K562 (cell line): ENCODE results near the gene CHST15. TPM values are rescaled to one million over a fixed set of nuclear protein-coding genes. Genes with fewer than 3 reads are reported as not detected.

Source experiments
- ATAC-seq: fragments of 200-7000 bp; cut with Tn5 transposase; 3 replicates; pipeline ENCODE4 v1.9.1; 2020; ENCODE audit warnings: moderate library complexity
- BruUV-seq: library from RNA; stranded (reverse); fragments of 400-500 nt; replicated peaks from 2 replicates; lab custom pipeline; 2021; lab: Mats Ljungman, UMichigan
- CTCF ChIA-PET: fragments of 300-600 bp; formaldehyde crosslinking; extraction: SDS; loops from one replicate; lab custom pipeline; 2021; ENCODE audit warnings: low intra/inter-chr PET ratio; lab: Yijun Ruan, JAX
- POLR2A ChIA-PET: fragments of 300-600, 350-650 bp; sonication (Branson Sonifier 250); formaldehyde crosslinking; extraction: SDS; loops from one replicate; lab custom pipeline; 2021; ENCODE audit warnings: antibody characterized with exemption, inconsistent platforms; lab: Yijun Ruan, JAX
- DNase-seq, 4 experiments: peaks; one replicate each; pipeline versions ENCODE4 v3.0.0 to v3.0.0-alpha.2; 2011 to 2018; ENCODE audit warnings: low spot score in 3 of 4, mixed read lengths in 3 of 4; ENCODE audit errors: extremely low read depth in 1 of 4
- FAIRE-seq: peaks from 2 replicates; lab custom pipeline; 2011; peaks lifted over from hg19 to GRCh38; lab: Jason Lieb, UNC
- H2AFZ ChIP-seq: 2 replicates; pipeline ENCODE4 v1.6.0; 2011; ENCODE audit warnings: low read depth, low read length, control low read depth, inconsistent platforms
- H3K27ac ChIP-seq: fragments of 200-600 bp; 3 replicates; pipeline ENCODE4 v1.8.0; 2011; ENCODE audit warnings: low read depth, mild to moderate bottlenecking, control low read depth, inconsistent platforms, low read length, moderate library complexity, mixed read lengths; ENCODE audit errors: extremely low read depth
- H3K27me3 ChIP-seq, 2 experiments: fragments of 300-600 bp in 1 of 2; 2 replicates in 1 of 2; 3 replicates in 1 of 2; pipeline versions ENCODE4 v1.6.0 to v1.8.0; 2011; ENCODE audit warnings: inconsistent platforms in 2 of 2, low read length in 2 of 2, mild to moderate bottlenecking in 1 of 2, mixed read lengths in 1 of 2, moderate library complexity in 1 of 2; ENCODE audit not compliant: control insufficient read depth in 2 of 2, insufficient read depth in 2 of 2
- H3K36me3 ChIP-seq: fragments of 300-600 bp; 3 replicates; pipeline ENCODE4 v1.8.0; 2011; ENCODE audit warnings: mild to moderate bottlenecking, low read length, inconsistent platforms; ENCODE audit not compliant: control insufficient read depth, insufficient read depth
- H3K4me1 ChIP-seq, 2 experiments: fragments of 200-600 bp in 1 of 2; replicated peaks in 1 of 2; 2 replicates in 1 of 2; 3 replicates in 1 of 2; pipeline versions ENCODE4 v1.5.1 to v1.8.0; 2011; ENCODE audit warnings: inconsistent platforms in 2 of 2, low read length in 2 of 2, mild to moderate bottlenecking in 1 of 2, mixed read lengths in 1 of 2, moderate library complexity in 1 of 2; ENCODE audit not compliant: control insufficient read depth in 2 of 2, insufficient read depth in 2 of 2
- H3K4me2 ChIP-seq: 2 replicates; pipeline ENCODE4 v1.6.1; 2011; ENCODE audit warnings: low read length, control low read depth, inconsistent platforms, mixed read lengths; ENCODE audit not compliant: insufficient read depth
- H3K4me3 ChIP-seq: fragments of 200-600 bp; sonication (generic), shearing (Covaris generic); 2 replicates; pipeline ENCODE4 v1.5.1; 2016; ENCODE audit warnings: control low read depth, inconsistent platforms
- H3K79me2 ChIP-seq: fragments of 200-600 bp; 3 replicates; pipeline ENCODE4 v1.8.0; 2011; ENCODE audit warnings: low read length, inconsistent platforms; ENCODE audit not compliant: control insufficient read depth, insufficient read depth
- H3K9ac ChIP-seq, 2 experiments: 2 replicates each; pipeline versions ENCODE4 v1.6.0 to v1.6.1; 2011; ENCODE audit warnings: low read depth in 2 of 2, low read length in 2 of 2, control low read depth in 1 of 2, inconsistent platforms in 1 of 2, mild to moderate bottlenecking in 1 of 2, mixed read lengths in 1 of 2; ENCODE audit not compliant: insufficient read depth in 1 of 2
- H3K9me1 ChIP-seq: one replicate; pipeline ENCODE4 v1.6.0; 2011; ENCODE audit warnings: inconsistent platforms, mild to moderate bottlenecking, low read length, moderate library complexity; ENCODE audit not compliant: control insufficient read depth, insufficient read depth
- H3K9me3 ChIP-seq: replicated peaks from 2 replicates; pipeline ENCODE4 v1.5.1; 2011; ENCODE audit warnings: low read depth, low read length, inconsistent platforms; ENCODE audit not compliant: control insufficient read depth, insufficient read depth
- H4K20me1 ChIP-seq: replicated peaks from 2 replicates; pipeline ENCODE4 v1.6.1; 2011; ENCODE audit warnings: low read length, inconsistent platforms, mixed read lengths; ENCODE audit not compliant: control insufficient read depth, insufficient read depth
- CXXC5 ChIP-seq: fragments of 250-450 bp; sonication (Bioruptor Pico); IDR thresholded peaks from 2 replicates; pipeline ENCODE4 v1.8.0; 2022; ENCODE audit warnings: inconsistent platforms, mild to moderate bottlenecking, moderate library complexity
- PTRF ChIP-seq: fragments of 450-650 bp; IDR thresholded peaks from 2 replicates; pipeline ENCODE4 v1.6.1; 2016; ENCODE audit warnings: mild to moderate bottlenecking, missing genetic modification characterization, missing compliant biosample characterization
- SRSF3 ChIP-seq: fragments of 200-400 bp; formaldehyde crosslinking; IDR thresholded peaks from 2 replicates; pipeline ENCODE4 v1.6.1; 2016; ENCODE audit warnings: mild to moderate bottlenecking, low read length, moderate library complexity; ENCODE audit not compliant: insufficient read depth
- TEAD4 ChIP-seq, 2 experiments: sonication (generic) in 1 of 2; formaldehyde crosslinking in 1 of 2; IDR thresholded peaks; 2 replicates each; pipeline versions ENCODE4 v1.6.1 to v1.8.0; 2012 to 2022; ENCODE audit warnings: borderline replicate concordance in 1 of 2, inconsistent platforms in 1 of 2, low read length in 1 of 2, mild to moderate bottlenecking in 1 of 2, missing genetic modification reagents in 1 of 2
- XRCC5 ChIP-seq: fragments of 200-400 bp; formaldehyde crosslinking; IDR thresholded peaks from 2 replicates; pipeline ENCODE4 v1.6.1; 2017; ENCODE audit warnings: low read depth, mild to moderate bottlenecking, low read length
- ZNF699 ChIP-seq: fragments of 250-450 bp; sonication (Bioruptor Pico); IDR thresholded peaks from 2 replicates; pipeline ENCODE4 v1.8.0; 2021; ENCODE audit warnings: mild to moderate bottlenecking, moderate library complexity; ENCODE audit not compliant: insufficient replicate concordance
- WGBS: fragments of 100-300 bp; shearing (Covaris generic); methylation state at CpG from one replicate; pipeline ENCODE4 v1.1.6; 2016; ENCODE audit warnings: low coverage, mixed read lengths; ENCODE audit not compliant: insufficient coverage; ENCODE audit errors: missing lambda C conversion rate; 5-methylcytosine and 5-hydroxymethylcytosine counted together
- in situ Hi-C: fragments of 300-500 bp; cut with MboI; formaldehyde crosslinking; loops from 4 replicates; pipeline ENCODE4 v1.15.0; 2018; ENCODE audit warnings: inconsistent platforms, mixed read lengths
- intact Hi-C: fragments of 100-400 bp; cut with micrococcal nuclease; formaldehyde crosslinking; loops from 2 replicates; pipeline ENCODE4 v1.14.2; 2022
- polyA plus RNA-seq, 8 experiments: library from polyadenylated mRNA; depleted of rRNA in 4 of 8; stranded (reverse) in 5 of 8; unstranded in 3 of 8; fragments of >200 nt; fragmentation: Nextera tagmentation in 2 of 8; fragmentation: Illumina TruSeq in 1 of 8; extraction: Ambion mirVana in 2 of 8; extraction: Trizol in 1 of 8; gene quantifications; 2 replicates each; pipeline versions ENCODE4 v1.2.1 to v1.2.3, GENCODE V29; 2011 to 2014; ENCODE audit warnings: inconsistent platforms in 1 of 8, missing spikeins in 1 of 8
- total RNA-seq, 7 experiments: library from RNA; depleted of rRNA in 6 of 7; stranded (reverse); fragments of >200 nt in 6 of 7; fragmentation: Illumina TruSeq in 2 of 7; extraction: Trizol in 2 of 7; gene quantifications; 2 replicates each; pipeline versions ENCODE4 v1.2.1 to v1.2.3, GENCODE V29; 2011 to 2021; ENCODE audit warnings: low replicate concordance in 1 of 7
- TF ChIP-seq, protein P1 (sequence below): fragments of 200-600 bp; sonication (generic); IDR thresholded peaks from one replicate; pipeline ENCODE4 v1.6.1; 2012; ENCODE audit warnings: mild to moderate bottlenecking, low read depth, low read length, inconsistent platforms
- TF ChIP-seq, protein P2 (sequence below): fragments of 250-450 bp; sonication (Bioruptor Pico); IDR thresholded peaks from 2 replicates; pipeline ENCODE4 v1.5.0; 2021

CHST15 gene
- total and polyA plus RNA-seq, 9 of the 15 experiments (the other 6 are each of a cell fraction or from before 2014, with no cell fraction given) = 0.04 to 0.16 (median 0.08) TPM

GRCh38 chr10:124032087-124032935 is 61.1 kb downstream of the CHST15 start:
- Histone ChIP-seq H3K4me3 (no peak overlapping the region), H3K79me2 (no peaks in the 10 kb centered on the region), H3K9me3 (no peaks in the 10 kb centered on the region), H3K27me3 (peaks cover 7 to 32% of the 10 kb centered on the region in 2 experiments; a peak in 4 of 5 replicates), H3K27ac (no peak overlapping the region), H3K9me1 (no peaks in the 10 kb centered on the region), H3K4me1 (peaks cover 8 to 12% of the 10 kb centered on the region in 2 experiments; a peak in 4 of 5 replicates), H4K20me1 (no peaks in the 10 kb centered on the region), H3K4me2 (no peak overlapping the region), H3K36me3 (no peaks in the 10 kb centered on the region), H3K9ac (no peak overlapping the region), H2AFZ (no peak overlapping the region)
- ChIA-PET CTCF (no interaction called here), POLR2A (no interaction called here)
- DNase-seq = no peak
- 0% methylated on average over 8 of the region's 8 CpGs for WGBS
- no peak for FAIRE-seq
- intact Hi-C loops = no loop called here
- BruUV-seq = no TSS peak
- in situ Hi-C loops = no loop called here
- ATAC-seq = no peak
- TF ChIP-seq, protein P1, sequence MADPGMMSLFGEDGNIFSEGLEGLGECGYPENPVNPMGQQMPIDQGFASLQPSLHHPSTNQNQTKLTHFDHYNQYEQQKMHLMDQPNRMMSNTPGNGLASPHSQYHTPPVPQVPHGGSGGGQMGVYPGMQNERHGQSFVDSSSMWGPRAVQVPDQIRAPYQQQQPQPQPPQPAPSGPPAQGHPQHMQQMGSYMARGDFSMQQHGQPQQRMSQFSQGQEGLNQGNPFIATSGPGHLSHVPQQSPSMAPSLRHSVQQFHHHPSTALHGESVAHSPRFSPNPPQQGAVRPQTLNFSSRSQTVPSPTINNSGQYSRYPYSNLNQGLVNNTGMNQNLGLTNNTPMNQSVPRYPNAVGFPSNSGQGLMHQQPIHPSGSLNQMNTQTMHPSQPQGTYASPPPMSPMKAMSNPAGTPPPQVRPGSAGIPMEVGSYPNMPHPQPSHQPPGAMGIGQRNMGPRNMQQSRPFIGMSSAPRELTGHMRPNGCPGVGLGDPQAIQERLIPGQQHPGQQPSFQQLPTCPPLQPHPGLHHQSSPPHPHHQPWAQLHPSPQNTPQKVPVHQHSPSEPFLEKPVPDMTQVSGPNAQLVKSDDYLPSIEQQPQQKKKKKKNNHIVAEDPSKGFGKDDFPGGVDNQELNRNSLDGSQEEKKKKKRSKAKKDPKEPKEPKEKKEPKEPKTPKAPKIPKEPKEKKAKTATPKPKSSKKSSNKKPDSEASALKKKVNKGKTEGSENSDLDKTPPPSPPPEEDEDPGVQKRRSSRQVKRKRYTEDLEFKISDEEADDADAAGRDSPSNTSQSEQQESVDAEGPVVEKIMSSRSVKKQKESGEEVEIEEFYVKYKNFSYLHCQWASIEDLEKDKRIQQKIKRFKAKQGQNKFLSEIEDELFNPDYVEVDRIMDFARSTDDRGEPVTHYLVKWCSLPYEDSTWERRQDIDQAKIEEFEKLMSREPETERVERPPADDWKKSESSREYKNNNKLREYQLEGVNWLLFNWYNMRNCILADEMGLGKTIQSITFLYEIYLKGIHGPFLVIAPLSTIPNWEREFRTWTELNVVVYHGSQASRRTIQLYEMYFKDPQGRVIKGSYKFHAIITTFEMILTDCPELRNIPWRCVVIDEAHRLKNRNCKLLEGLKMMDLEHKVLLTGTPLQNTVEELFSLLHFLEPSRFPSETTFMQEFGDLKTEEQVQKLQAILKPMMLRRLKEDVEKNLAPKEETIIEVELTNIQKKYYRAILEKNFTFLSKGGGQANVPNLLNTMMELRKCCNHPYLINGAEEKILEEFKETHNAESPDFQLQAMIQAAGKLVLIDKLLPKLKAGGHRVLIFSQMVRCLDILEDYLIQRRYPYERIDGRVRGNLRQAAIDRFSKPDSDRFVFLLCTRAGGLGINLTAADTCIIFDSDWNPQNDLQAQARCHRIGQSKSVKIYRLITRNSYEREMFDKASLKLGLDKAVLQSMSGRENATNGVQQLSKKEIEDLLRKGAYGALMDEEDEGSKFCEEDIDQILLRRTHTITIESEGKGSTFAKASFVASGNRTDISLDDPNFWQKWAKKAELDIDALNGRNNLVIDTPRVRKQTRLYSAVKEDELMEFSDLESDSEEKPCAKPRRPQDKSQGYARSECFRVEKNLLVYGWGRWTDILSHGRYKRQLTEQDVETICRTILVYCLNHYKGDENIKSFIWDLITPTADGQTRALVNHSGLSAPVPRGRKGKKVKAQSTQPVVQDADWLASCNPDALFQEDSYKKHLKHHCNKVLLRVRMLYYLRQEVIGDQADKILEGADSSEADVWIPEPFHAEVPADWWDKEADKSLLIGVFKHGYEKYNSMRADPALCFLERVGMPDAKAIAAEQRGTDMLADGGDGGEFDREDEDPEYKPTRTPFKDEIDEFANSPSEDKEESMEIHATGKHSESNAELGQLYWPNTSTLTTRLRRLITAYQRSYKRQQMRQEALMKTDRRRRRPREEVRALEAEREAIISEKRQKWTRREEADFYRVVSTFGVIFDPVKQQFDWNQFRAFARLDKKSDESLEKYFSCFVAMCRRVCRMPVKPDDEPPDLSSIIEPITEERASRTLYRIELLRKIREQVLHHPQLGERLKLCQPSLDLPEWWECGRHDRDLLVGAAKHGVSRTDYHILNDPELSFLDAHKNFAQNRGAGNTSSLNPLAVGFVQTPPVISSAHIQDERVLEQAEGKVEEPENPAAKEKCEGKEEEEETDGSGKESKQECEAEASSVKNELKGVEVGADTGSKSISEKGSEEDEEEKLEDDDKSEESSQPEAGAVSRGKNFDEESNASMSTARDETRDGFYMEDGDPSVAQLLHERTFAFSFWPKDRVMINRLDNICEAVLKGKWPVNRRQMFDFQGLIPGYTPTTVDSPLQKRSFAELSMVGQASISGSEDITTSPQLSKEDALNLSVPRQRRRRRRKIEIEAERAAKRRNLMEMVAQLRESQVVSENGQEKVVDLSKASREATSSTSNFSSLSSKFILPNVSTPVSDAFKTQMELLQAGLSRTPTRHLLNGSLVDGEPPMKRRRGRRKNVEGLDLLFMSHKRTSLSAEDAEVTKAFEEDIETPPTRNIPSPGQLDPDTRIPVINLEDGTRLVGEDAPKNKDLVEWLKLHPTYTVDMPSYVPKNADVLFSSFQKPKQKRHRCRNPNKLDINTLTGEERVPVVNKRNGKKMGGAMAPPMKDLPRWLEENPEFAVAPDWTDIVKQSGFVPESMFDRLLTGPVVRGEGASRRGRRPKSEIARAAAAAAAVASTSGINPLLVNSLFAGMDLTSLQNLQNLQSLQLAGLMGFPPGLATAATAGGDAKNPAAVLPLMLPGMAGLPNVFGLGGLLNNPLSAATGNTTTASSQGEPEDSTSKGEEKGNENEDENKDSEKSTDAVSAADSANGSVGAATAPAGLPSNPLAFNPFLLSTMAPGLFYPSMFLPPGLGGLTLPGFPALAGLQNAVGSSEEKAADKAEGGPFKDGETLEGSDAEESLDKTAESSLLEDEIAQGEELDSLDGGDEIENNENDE = no peak
- TF ChIP-seq, protein P2, sequence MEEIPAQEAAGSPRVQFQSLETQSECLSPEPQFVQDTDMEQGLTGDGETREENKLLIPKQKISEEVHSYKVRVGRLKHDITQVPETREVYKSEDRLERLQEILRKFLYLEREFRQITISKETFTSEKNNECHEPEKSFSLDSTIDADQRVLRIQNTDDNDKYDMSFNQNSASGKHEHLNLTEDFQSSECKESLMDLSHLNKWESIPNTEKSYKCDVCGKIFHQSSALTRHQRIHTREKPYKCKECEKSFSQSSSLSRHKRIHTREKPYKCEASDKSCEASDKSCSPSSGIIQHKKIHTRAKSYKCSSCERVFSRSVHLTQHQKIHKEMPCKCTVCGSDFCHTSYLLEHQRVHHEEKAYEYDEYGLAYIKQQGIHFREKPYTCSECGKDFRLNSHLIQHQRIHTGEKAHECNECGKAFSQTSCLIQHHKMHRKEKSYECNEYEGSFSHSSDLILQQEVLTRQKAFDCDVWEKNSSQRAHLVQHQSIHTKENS (CRISPR knock-in tag) = no peak
- TF ChIP-seq CXXC5 (no peak), SRSF3 (no peak), ZNF699 (CRISPR knock-in tag) (no peak), TEAD4 (IDR thresholded peaks at IDR 0.05; ENCODE audit: low read length) (no peak), TEAD4 (CRISPR knock-in tag; IDR thresholded peaks at IDR 0.05; ENCODE audit: borderline replicate concordance) (no peak), PTRF (tag) (no peak), XRCC5 (no peak)
